Skeletal muscle cell (primary cell): ENCODE measurements around the gene PGBD1.
"Not testable (repeated sequence)": the region's sequence is repeated elsewhere in the genome, so short reads cannot be mapped to it uniquely, and the experiment has no call there.

Experiments used
- DNase-seq: peaks from one replicate; pipeline ENCODE4 v3.0.0-alpha.2; 2010; ENCODE audit warnings: low read depth
- H3K4me3 ChIP-seq: 2 replicates; pipeline ENCODE4 v1.5.1; 2011; ENCODE audit warnings: low read depth, mild to moderate bottlenecking, control low read depth, low read length, moderate library complexity

Gene PGBD1

DNA sequence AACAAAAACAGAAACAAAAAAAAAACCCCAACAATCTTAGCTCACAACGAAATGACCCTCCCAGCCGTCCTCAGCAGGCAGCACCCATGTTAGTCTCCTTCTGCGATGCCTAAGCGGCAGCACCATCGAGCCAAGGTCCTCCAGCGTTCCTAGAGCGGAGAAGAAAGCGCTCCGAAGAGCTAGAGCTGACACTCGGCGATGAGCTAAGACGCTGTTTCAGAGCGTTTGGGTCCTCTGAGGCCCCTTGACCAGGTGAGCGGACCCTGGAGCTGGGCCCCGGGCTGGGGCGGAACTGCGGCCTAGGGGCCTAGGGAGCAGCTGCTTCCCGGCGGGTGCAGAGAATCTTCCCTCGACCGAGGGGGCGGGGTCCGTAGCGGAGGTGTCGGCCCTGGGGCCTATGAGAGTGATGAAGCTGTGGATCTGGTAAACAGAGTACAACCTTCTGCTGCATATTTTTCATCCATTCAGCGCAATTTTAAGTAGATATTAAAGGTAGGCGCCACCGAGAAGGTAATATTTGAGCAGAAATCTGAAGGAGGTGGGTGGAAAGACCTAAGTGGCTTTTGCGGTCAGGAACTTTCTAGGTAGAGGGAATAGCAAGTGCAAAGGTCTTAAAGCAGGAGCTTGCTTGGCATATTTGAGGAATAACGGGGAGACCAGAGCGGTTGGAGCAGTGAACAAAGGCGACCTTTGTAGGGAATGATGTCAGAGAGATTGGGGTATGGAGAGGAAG lies 14.2 kb upstream of the PGBD1 start, which contains the start of gene ZSCAN26:
ZSCAN26 (plus strand) TSS at position 182 of the 733 bp plus-strand sequence. CDS start 4,777 bp downstream, outside the sequence.
- peak; percentile 71 for DNase-seq
- H3K4me3 ChIP-seq, result peak within 1 kb of the TSS; percentile 75

DNA sequence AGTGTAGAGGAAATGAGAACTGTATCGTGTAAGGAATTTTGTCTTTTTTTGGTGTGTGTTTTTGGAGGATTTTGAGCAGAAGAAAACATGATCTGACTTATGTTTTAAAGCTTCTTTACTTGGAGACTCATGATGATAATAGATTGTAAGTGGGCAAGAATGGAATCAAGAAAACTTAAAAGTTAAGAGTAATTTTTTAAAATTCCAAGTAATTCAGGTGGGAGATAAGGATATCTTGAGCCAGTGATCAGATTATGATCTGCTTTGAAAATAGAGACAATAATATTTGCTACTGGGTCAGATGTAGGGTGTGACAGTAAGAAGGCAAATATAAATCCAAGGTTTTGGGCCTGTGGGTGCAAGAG lies 13.7 kb upstream of the PGBD1 start:
- H3K4me3 ChIP-seq, result peak overlapping the region; percentile 75
- DNase-seq, result no peak

DNA sequence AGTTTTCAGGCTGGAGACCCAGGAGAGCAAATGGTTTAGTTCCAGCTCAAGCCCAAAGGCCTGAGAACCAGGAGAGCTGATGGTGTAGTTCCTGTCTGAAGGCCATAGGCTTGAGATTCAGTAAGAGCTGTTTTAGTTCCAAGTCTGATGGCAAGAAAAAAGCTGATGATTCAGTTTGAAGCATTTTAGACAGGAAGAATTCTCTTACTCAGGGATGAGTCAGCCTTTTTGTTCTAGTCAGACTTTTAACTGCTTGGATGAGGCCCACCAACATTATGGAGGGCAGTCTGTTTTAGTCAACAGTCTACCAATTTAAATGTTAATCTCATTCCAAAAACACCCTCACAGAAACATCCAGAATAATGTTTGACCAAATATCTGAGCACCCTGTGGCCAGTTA lies 11.9 kb upstream of the PGBD1 start:
- no peak overlapping the region for H3K4me3 ChIP-seq
- DNase-seq, result peak; percentile 67

DNA sequence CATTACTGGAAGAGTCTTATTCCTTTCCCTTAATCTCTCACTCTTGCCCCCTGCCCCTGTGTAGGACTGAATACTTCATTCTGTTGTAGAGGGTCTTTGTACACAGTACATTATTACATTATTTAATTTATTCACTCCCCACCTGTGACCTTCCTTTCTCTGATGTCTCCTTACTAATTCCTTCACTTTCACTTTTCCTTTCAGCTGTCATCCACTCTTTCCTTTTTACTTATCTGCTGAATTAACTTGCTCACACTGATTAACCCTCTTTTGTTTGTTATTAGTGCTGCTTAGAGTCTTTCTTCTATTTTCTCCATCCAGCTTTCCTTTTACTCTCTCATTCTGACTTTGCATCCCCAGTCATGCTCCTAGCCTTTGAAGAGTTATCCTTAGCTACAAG lies 6.5 kb upstream of the PGBD1 start:
- no peak for DNase-seq
- H3K4me3 ChIP-seq, result no peak overlapping the region

DNA sequence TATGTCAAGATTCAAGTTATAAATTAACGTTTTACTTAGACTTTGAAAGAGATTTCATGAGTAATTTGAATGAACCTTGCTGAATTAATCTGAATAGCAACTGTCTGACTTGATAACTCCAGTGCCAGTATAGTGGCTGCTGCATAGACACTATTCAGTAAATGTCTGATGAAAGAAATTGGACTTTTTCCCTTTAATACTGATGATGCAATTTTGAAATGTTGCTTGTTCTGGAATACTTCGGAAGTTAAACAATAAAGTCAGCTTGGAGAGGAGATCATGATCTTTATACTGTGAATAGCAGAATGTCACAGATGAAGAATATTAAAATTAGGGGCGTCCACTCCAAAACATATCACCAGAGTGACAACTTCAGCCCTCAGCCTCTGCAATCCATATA lies 3.6 kb upstream of the PGBD1 start:
- DNase-seq, result no peak
- no peak overlapping the region for H3K4me3 ChIP-seq

DNA sequence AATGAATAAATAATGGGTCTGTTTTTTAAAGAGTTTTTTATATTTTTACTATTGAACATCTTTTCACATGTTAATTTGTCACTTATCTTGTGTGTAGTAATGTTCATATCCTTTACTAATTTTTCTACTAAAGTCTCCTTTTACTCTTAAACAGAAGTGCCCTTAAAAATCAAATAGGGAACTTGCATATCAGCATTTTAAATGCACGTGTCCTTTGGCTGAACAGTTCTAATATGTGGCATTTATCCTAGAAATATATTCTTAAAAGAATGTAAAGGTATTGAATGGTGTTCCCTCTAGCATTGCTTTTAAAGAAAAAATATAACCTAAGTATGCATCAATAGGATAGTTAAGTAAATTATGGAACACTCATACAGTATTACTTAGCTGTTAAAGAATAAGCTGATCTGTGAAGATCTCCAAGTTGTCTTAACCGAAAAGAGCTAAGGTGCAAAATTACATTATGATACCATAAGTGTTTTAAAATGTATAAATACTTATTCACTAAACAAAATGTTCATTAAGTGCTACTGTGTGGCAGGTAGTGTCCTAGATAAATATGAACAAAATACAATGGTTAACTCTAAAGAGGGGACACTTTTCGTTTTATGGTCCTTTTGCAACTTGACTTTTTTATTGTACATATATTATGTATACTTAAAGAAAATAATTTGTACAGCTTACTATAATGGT lies 631 bp upstream of the PGBD1 start:
- no peak for DNase-seq
- peak overlapping the region; percentile 72 for H3K4me3 ChIP-seq

DNA sequence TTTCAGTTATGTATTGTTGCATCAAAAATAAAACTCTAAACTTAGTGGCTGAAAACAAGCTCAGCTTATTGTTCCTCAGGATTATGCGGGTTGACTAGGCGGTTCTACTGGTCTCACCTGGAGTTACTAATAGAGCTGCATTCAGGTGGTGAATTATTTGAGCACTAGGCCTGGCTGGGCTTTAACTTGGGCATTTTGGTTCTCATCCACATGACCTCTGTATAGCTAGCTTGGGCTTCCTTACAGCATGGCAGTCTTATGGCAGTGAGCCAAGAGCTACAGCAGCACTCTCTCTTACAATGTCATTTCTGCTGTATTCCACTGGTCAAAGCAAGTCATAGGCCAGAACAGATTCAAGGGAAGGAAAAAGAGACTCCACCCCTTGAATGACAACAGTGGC lies 1.6 kb downstream of the PGBD1 start:
- H3K4me3 ChIP-seq, result no peak overlapping the region
- no peak for DNase-seq

DNA sequence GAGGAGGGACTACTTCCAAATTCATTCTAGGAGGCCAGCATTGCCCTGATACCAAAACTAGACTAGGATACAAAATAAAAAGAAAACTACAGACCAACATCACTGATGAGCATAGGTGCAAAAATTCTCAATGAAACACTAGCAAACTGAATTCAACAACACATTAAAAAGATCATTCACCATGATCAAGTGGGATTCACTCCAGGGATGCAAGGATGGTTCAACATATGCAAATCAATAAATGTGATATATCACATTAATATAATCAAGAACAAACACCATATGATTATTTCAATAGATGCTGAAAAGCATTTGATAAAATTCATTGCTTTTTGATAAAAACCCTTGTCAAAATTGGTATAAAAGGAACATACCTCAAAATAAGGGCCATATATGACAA lies 10.2 kb downstream of the PGBD1 start:
- DNase-seq, result no peak
- no peak overlapping the region for H3K4me3 ChIP-seq

DNA sequence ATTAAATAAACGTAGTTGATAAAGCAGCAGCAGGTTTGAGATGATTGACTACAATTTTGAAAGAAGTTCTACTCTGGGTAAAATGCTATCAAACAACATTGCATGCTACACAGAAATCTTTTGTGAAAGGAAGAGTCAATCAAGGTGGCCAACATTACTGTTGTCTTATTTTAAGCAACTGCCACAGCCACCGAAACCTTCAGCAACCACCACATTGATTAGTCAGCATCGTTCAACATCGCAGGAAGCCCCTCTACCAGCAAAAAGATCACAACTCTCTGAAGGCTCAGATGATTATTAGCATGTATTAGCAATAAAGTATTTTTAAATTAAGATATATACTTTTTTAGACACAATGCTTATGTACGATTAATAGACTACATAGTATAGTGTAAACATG lies 14.0 kb downstream of the PGBD1 start:
- no peak overlapping the region for H3K4me3 ChIP-seq
- no peak for DNase-seq

DNA sequence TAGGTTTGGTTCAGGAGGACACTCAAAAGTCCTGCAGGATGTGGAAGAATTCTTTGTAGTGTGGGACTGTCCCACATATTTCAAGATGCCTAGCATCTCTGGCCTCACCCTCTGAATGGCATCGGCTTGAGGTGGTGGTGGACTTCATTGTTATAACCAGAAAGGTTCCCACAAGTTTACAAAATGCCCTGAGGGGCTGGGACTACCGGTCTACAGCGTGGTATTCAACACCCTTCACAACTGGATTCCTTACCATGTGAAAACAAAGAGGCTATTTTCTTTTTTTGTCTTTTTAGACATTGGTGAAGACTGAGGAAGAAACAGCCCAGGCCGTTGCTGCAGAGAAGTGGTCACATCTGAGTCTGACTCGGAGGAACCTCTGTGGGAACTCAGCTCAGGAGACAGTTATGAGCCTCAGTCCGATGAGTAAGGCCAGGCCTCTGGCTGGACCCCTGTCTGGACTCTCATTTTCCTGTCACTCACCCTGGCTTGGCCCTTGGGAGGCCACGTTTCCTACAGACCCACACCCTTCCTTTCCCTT lies 15.2 kb downstream of the PGBD1 start:
- no peak overlapping the region for H3K4me3 ChIP-seq
- DNase-seq, result no peak

DNA sequence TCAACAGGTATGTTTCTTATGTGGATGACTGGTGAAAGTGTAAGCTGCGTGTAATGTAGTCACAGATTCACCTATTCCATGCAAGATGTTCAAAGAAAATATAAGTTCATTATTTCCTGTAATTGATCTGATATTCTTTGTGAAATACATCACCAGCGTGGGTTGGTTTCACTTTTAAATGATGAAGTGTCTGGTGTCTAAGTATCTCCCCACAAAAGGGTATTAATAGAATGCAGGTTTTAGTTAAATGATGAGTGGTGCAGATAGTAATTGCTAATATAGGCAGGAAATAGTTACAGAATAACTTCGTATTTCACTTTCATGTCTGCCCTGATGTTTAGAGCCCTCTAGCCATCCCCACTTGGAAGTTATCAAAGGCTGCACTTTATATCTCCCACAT lies 22.2 kb downstream of the PGBD1 start:
- H3K4me3 ChIP-seq, result no peak overlapping the region
- no peak for DNase-seq

DNA sequence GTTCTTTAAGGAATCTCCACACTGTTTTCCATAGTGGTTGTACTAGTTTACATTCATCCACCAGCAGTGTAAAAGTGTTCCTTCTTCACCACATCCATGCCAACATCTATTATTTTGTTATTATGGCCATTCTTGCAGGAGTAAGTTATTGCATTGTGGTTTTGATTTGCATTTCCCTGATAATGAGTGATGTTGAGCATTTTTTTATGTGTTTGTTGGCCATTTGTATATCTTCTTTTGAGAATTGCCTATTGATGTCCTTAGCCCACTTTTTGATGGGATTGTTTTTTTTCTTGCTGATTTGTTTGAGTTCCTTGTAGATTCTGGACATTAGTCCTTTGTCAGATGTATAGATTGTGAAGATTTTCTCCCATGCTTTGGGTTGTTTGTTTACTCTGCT lies 25.0 kb downstream of the PGBD1 start:
- not testable (repeated sequence) for DNase-seq, H3K4me3 ChIP-seq

DNA sequence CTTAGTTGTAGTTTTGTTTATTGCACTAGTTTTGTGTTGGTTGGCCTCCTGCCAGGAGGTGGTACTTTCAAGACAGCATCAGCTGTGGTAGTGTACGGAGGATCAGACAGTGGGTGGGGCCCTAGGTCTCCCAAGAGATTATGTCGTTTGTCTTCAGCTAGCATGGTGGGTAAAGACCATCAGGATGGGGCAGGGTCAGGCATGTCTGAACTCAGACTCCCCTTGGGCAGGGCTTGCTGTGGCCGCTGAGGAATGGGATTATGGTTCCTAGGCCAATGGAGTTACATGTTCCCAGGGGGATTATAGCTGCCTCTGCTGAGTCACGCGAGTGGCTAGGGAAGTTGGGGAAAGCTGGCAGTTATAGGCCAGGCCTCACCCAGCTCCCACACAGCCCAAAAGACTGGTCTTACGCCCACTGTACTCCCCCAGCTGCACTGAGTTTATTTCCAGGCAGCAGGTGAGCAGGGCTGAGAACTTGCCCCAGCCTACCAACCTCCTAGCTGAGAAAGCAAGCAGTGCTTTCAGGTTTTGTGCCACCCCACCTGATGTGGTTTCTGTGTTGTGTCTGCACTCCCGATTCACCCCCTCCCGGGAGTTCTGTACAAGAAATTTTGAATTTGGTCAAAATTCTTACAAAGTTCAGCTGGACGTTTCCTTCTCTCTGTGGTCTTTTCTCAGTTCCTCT lies 29.9 kb downstream of the PGBD1 start:
- no peak overlapping the region for H3K4me3 ChIP-seq
- DNase-seq, result no peak

DNA sequence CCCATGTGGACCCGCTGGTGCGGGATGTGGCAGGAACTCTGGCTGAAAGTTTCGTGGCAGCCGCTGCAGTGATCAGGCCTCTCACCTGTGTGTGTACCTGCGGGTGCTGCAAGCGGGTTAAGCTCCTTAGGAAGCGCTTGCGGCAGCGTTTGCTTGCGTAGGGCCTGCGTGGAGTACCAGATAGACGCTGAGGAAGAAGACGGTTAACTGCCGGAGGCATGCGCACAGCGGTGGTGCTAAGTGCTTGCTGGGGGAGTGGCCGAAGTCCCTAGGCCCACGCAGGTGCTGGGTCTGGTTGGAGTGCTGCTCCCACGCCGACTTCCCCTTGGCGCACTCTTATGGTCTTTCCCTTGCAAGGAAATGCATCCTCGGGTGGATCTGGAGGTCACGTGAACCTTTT lies 31.6 kb downstream of the PGBD1 start:
- no peak overlapping the region for H3K4me3 ChIP-seq
- DNase-seq, result no peak

DNA sequence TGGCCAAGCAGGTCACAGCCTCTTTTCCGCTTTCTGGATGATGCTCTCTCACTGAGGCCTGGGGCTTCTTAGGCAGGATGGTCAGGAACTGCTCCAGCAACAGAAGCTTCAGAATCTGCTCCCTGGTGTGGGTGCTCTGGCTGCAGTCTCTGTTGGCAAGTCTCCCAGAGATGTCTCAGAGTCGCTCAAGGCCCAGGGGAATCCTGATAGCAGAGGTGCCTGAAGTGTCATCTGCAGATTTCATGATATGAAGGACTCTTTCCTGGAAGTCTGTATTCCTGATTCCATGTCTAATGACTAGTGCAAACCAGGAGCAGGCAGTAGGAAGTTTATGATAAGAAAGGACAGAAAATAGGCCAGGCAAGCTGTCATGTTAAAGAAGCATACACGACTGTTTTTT lies 34.3 kb downstream of the PGBD1 start:
- no peak overlapping the region for H3K4me3 ChIP-seq
- no peak for DNase-seq

DNA sequence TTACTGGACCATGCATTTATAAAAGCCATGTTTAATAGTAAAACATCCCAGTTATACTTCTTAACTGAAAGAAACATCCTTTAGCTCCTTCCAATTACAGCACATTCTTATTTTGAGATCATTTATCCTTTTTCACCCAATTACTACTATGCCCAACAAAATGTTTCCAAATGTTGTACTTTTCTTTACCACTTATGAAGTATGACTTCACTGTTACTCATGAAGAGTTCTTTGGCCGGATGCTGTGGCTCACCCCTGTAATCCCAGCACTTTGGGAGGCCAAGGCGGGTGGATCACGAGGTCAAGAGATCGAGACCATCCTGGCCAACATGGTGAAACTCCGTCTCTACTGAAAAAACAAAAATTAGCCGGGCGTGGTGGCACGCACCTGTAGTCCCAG lies 36.5 kb downstream of the PGBD1 start:
- not testable (repeated sequence) for DNase-seq, H3K4me3 ChIP-seq

DNA sequence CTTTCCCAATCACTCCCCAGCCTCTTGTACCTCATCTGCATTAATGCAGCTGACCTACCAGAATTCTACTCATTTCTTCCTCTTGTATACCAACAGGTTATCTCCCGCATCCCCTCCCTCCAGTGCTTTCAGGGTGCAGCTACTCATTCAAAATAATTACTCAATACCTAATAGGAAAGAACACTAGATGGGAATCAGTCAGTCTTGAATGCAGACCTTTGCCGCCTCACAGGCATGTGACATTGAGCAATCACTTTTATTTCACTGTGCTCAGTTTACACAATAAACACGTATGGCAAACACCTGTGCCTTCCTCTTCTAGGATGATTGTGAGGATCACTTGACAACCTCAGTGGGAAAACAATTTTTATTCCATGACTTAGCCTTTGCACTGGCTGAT lies 41.3 kb downstream of the PGBD1 start:
- no peak overlapping the region for H3K4me3 ChIP-seq
- DNase-seq, result no peak

DNA sequence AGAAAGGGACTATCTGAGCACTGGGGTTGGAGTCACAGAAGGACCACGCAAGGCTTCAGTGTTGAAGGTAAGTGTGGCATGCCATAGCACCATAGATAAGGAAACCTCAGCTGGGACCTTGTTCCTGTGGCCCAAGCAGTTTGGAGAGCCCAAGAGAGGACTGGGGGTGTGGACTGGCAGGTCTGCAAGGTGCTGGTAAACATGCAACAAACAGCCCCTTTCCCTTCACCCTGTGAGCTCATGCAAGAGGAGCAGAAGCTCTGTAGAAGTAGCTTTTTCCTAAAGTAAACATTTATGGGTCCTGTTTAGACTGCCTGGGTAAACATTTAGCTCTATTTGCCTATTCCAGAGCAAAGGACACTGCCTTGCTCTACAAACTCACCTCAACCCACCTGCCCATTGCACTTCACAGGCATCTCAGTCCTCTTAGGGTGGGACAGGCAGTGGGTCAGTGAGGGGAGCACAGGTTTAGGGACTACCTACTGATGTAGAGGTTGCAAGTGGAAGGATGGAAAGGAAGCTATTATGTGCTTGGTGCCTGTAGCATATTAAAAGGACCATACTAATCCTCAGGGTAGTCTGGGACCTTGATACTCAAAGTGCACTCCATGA lies 42.5 kb downstream of the PGBD1 start:
- H3K4me3 ChIP-seq, result no peak overlapping the region
- DNase-seq, result no peak

DNA sequence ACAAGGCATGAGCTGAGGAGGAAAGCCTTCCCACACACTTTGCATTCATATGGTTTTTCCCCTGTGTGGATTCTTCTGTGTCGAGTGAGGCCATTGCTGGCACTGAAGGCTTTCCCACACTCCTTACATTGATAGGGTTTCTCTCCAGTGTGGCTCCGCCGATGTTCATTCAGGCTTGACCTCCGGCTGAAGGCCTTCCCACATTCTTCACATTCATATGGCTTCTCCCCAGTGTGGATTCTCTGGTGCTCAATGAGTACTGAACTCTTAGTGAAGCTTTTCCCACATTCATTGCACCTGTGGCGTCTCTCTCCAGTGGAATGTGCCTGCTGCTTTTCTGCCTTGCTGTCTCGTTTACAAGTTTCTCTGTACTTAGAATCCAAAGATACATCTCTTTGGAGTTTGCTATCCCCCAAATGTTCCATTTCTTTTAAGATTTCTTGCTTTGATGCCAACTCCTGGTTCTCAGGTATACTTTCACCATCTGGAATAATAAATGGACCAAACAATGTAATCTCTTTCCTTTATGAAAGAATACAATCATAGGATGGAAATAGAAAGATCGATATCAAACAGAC lies 45.1 kb downstream of the PGBD1 start:
- H3K4me3 ChIP-seq, result no peak overlapping the region
- DNase-seq, result no peak

DNA sequence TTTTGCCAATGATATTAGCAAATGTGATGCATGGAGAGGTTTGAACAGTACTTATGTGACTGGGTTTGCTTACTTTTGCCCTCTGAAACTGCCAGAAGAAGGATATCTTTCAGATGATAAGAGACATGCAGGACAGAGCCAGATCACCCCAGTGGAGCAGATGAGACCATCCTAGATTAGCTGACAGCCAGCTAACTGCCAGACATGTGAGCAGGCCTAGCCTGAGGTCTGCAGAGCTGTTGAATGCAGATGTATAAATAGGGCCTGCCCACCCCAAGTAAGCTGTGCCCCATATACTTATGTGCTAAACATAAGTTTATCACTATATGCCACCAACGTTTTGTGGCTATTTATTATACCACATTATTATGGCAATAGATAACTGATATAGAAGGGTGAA lies 48.7 kb downstream of the PGBD1 start:
- no peak for DNase-seq
- no peak overlapping the region for H3K4me3 ChIP-seq
